Measurements from ENCODE around the gene TMEM156. TPM values are rescaled to one million over a fixed set of nuclear protein-coding genes. Genes with fewer than 3 reads are reported as not detected.
"Not testable (repeated sequence)": the region's sequence is repeated elsewhere in the genome, so short reads cannot be mapped to it uniquely, and the experiment has no call there.

The TMEM156 gene
- total RNA-seq, 1 donor from 2014 or later = 29.4 TPM

GRCh38 chr4:39014028-39014427 is 18.2 kb downstream of the TMEM156 start:
- peaks cover 40% of the 10 kb centered on the region for H3K4me1 Mint-ChIP-seq (ENCODE audit: low read depth)
- peaks cover 65% of the 10 kb centered on the region for H3K36me3 Mint-ChIP-seq (ENCODE audit: low read depth)
- no peaks in the 10 kb centered on the region for H3K27me3 Mint-ChIP-seq (ENCODE audit: insufficient read depth)
- H3K27ac Mint-ChIP-seq = no peak overlapping the region
- intact Hi-C loops (cut with micrococcal nuclease) = no loop called here
- H3K4me3 Mint-ChIP-seq = no peak overlapping the region
- peaks cover 33% of the 10 kb centered on the region for H3K9me3 Mint-ChIP-seq
- no peak for DNase-seq (ENCODE audit: low spot score)

- Mint-ChIP-seq H3K36me3 (ENCODE audit: low read depth) (peaks cover 41% of the 10 kb centered on the region), H3K4me3 (no peak overlapping the region), H3K27me3 (ENCODE audit: insufficient read depth) (no peaks in the 10 kb centered on the region), H3K4me1 (ENCODE audit: low read depth) (peaks cover 24% of the 10 kb centered on the region), H3K27ac (peak overlapping the region; percentile 9), H3K9me3 (peaks cover 21% of the 10 kb centered on the region)
- no peak for DNase-seq (ENCODE audit: low spot score)
- intact Hi-C loops (cut with micrococcal nuclease) = no loop called here
These were observed 27.5 kb downstream of the TMEM156 start for GRCh38 chr4:39004758-39005157.

- peaks cover 30% of the 10 kb centered on the region for H3K9me3 Mint-ChIP-seq
- H3K4me3 Mint-ChIP-seq; H3K27me3 Mint-ChIP-seq (ENCODE audit: insufficient read depth); DNase-seq (ENCODE audit: low spot score); H3K4me1 Mint-ChIP-seq (ENCODE audit: low read depth); intact Hi-C loops (cut with micrococcal nuclease); H3K27ac Mint-ChIP-seq: not testable (repeated sequence)
- H3K36me3 Mint-ChIP-seq (ENCODE audit: low read depth) = peaks cover 45% of the 10 kb centered on the region
These were observed 30.2 kb downstream of the TMEM156 start for GRCh38 chr4:39002058-39002457.

- intact Hi-C loops (cut with micrococcal nuclease) = loop anchor here (2.0 kb wide), 1 partner anchor 15 kb away; no protein-coding TSS in a partner anchor
- no peak overlapping the region for H3K4me3 Mint-ChIP-seq
- H3K9me3 Mint-ChIP-seq = peaks cover 17% of the 10 kb centered on the region
- no peak overlapping the region for H3K27ac Mint-ChIP-seq
- peaks cover 52% of the 10 kb centered on the region for H3K36me3 Mint-ChIP-seq (ENCODE audit: low read depth)
- DNase-seq (ENCODE audit: low spot score) = no peak
- H3K27me3 Mint-ChIP-seq (ENCODE audit: insufficient read depth) = no peaks in the 10 kb centered on the region
- H3K4me1 Mint-ChIP-seq (ENCODE audit: low read depth) = peaks cover 6% of the 10 kb centered on the region
These were observed 36.6 kb downstream of the TMEM156 start for GRCh38 chr4:38995660-38996005.

- DNase-seq (ENCODE audit: low spot score) = no peak
- H3K9me3 Mint-ChIP-seq = peaks cover 7% of the 10 kb centered on the region
- intact Hi-C loops (cut with micrococcal nuclease) = no loop called here
- H3K27ac Mint-ChIP-seq = no peak overlapping the region
- H3K27me3 Mint-ChIP-seq (ENCODE audit: insufficient read depth) = no peaks in the 10 kb centered on the region
- peaks cover 9% of the 10 kb centered on the region for H3K4me1 Mint-ChIP-seq (ENCODE audit: low read depth)
- H3K4me3 Mint-ChIP-seq = no peak overlapping the region
- peaks cover 47% of the 10 kb centered on the region for H3K36me3 Mint-ChIP-seq (ENCODE audit: low read depth)
These were observed 38.1 kb downstream of the TMEM156 start for GRCh38 chr4:38994135-38994534.

GRCh38 chr4:38993683-38994082 is 38.5 kb downstream of the TMEM156 start:
- no peak overlapping the region for H3K27ac Mint-ChIP-seq
- peaks cover 48% of the 10 kb centered on the region for H3K36me3 Mint-ChIP-seq (ENCODE audit: low read depth)

GRCh38 chr4:38990241-38990640 is 42.0 kb downstream of the TMEM156 start:
- intact Hi-C loops (cut with micrococcal nuclease) = no loop called here
- H3K4me1 Mint-ChIP-seq (ENCODE audit: low read depth) = peaks cover 45% of the 10 kb centered on the region
- peaks cover 3% of the 10 kb centered on the region for H3K9me3 Mint-ChIP-seq
- H3K36me3 Mint-ChIP-seq (ENCODE audit: low read depth) = peaks cover 48% of the 10 kb centered on the region
- no peak overlapping the region for H3K4me3 Mint-ChIP-seq
- DNase-seq (ENCODE audit: low spot score) = no peak
- H3K27ac Mint-ChIP-seq = no peak overlapping the region
- H3K27me3 Mint-ChIP-seq (ENCODE audit: insufficient read depth) = no peaks in the 10 kb centered on the region

More at GRCh38 chr4:38993683-38994082, 38.5 kb downstream of the TMEM156 start:
- DNase-seq (ENCODE audit: low spot score) = no peak
- intact Hi-C loops (cut with micrococcal nuclease) = no loop called here
- peaks cover 14% of the 10 kb centered on the region for H3K4me1 Mint-ChIP-seq (ENCODE audit: low read depth)
- H3K4me3 Mint-ChIP-seq = no peak overlapping the region
- no peaks in the 10 kb centered on the region for H3K27me3 Mint-ChIP-seq (ENCODE audit: insufficient read depth)
- peaks cover 6% of the 10 kb centered on the region for H3K9me3 Mint-ChIP-seq

GRCh38 chr4:38989487-38989886 is 42.7 kb downstream of the TMEM156 start:
- no peak for DNase-seq (ENCODE audit: low spot score)
- Mint-ChIP-seq H3K27me3 (ENCODE audit: insufficient read depth) (no peaks in the 10 kb centered on the region), H3K36me3 (ENCODE audit: low read depth) (peaks cover 44% of the 10 kb centered on the region), H3K27ac (peak overlapping the region; percentile 78), H3K4me3 (no peak overlapping the region), H3K4me1 (ENCODE audit: low read depth) (peaks cover 52% of the 10 kb centered on the region), H3K9me3 (peaks cover 3% of the 10 kb centered on the region)
- intact Hi-C loops (cut with micrococcal nuclease) = loop anchor here (5.0 to 10.0 kb wide), 2 partner anchors 172 to 235 kb away; no protein-coding TSS in a partner anchor

- Mint-ChIP-seq H3K4me1 (ENCODE audit: low read depth) (peaks cover 58% of the 10 kb centered on the region), H3K36me3 (ENCODE audit: low read depth) (peaks cover 48% of the 10 kb centered on the region), H3K4me3 (peak overlapping the region; percentile 54), H3K27ac (peak overlapping the region; percentile 78)
- not testable (repeated sequence) for DNase-seq (ENCODE audit: low spot score); H3K27me3 Mint-ChIP-seq (ENCODE audit: insufficient read depth); H3K9me3 Mint-ChIP-seq
- intact Hi-C loops (cut with micrococcal nuclease) = loop anchor here (5.0 to 10.0 kb wide), 2 partner anchors 171 to 234 kb away; no protein-coding TSS in a partner anchor
These were observed 43.9 kb downstream of the TMEM156 start for GRCh38 chr4:38988353-38988752.

- peak overlapping the region; percentile 2 for H3K4me3 Mint-ChIP-seq
- H3K27ac Mint-ChIP-seq = peak overlapping the region; percentile 62
- peaks cover 54% of the 10 kb centered on the region for H3K36me3 Mint-ChIP-seq (ENCODE audit: low read depth)
These were observed 44.7 kb downstream of the TMEM156 start for GRCh38 chr4:38987491-38987890.

GRCh38 chr4:38985410-38986100 is 46.7 kb downstream of the TMEM156 start:
- Mint-ChIP-seq H3K27ac (peak overlapping the region; percentile 81), H3K36me3 (ENCODE audit: low read depth) (peaks cover 57% of the 10 kb centered on the region), H3K9me3 (peaks cover 4% of the 10 kb centered on the region), H3K4me3 (peak overlapping the region; percentile 61), H3K27me3 (ENCODE audit: insufficient read depth) (no peaks in the 10 kb centered on the region), H3K4me1 (ENCODE audit: low read depth) (peaks cover 85% of the 10 kb centered on the region)
- DNase-seq (ENCODE audit: low spot score) = no peak
- intact Hi-C loops (cut with micrococcal nuclease) = loop anchor here (2.0 to 10.0 kb wide), 5 partner anchors 47 to 853 kb away; partner anchors contain the start of gene TMEM156

More at GRCh38 chr4:38987491-38987890, 44.7 kb downstream of the TMEM156 start:
- DNase-seq (ENCODE audit: low spot score) = no peak
- H3K27me3 Mint-ChIP-seq (ENCODE audit: insufficient read depth) = no peaks in the 10 kb centered on the region
- intact Hi-C loops (cut with micrococcal nuclease) = loop anchor here (1.0 to 10.0 kb wide), 5 partner anchors 45 to 855 kb away; partner anchors contain the start of gene TMEM156
- peaks cover 66% of the 10 kb centered on the region for H3K4me1 Mint-ChIP-seq (ENCODE audit: low read depth)
- H3K9me3 Mint-ChIP-seq = peaks cover 3% of the 10 kb centered on the region

GRCh38 chr4:38983787-38984598 is 48.2 kb downstream of the TMEM156 start:
- Mint-ChIP-seq H3K36me3 (ENCODE audit: low read depth) (peaks cover 57% of the 10 kb centered on the region), H3K27ac (peak overlapping the region; percentile 84), H3K4me1 (ENCODE audit: low read depth) (peaks cover 85% of the 10 kb centered on the region), H3K9me3 (peaks cover 6% of the 10 kb centered on the region), H3K27me3 (ENCODE audit: insufficient read depth) (no peaks in the 10 kb centered on the region), H3K4me3 (peak overlapping the region; percentile 31)
- intact Hi-C loops (cut with micrococcal nuclease) = loop anchor here (1.0 to 10.0 kb wide), 6 partner anchors 45 to 368 kb away; partner anchors contain the start of genes TLR1 and WDR19
- DNase-seq (ENCODE audit: low spot score) = no peak

GRCh38 chr4:38983291-38983690 is 48.9 kb downstream of the TMEM156 start:
- Mint-ChIP-seq H3K36me3 (ENCODE audit: low read depth) (peaks cover 58% of the 10 kb centered on the region), H3K4me1 (ENCODE audit: low read depth) (peaks cover 78% of the 10 kb centered on the region), H3K9me3 (peaks cover 3% of the 10 kb centered on the region), H3K27me3 (ENCODE audit: insufficient read depth) (no peaks in the 10 kb centered on the region), H3K4me3 (peak overlapping the region; percentile 25), H3K27ac (peak overlapping the region; percentile 84)
- intact Hi-C loops (cut with micrococcal nuclease) = loop anchor here (5.0 to 10.0 kb wide), 3 partner anchors 181 to 369 kb away; partner anchors contain the start of gene TLR1
- DNase-seq (ENCODE audit: low spot score) = no peak
